COLO829 (cell line): ENCODE results near the gene HSD17B2.
"Not testable (repeated sequence)": the region's sequence is repeated elsewhere in the genome, so short reads cannot be mapped to it uniquely, and the experiment has no call there.

ENCODE experiments used
- DNase-seq: peaks from one replicate; pipeline ENCODE4 v3.0.0; 2012; ENCODE audit warnings: low spot score

Gene HSD17B2, protein sequence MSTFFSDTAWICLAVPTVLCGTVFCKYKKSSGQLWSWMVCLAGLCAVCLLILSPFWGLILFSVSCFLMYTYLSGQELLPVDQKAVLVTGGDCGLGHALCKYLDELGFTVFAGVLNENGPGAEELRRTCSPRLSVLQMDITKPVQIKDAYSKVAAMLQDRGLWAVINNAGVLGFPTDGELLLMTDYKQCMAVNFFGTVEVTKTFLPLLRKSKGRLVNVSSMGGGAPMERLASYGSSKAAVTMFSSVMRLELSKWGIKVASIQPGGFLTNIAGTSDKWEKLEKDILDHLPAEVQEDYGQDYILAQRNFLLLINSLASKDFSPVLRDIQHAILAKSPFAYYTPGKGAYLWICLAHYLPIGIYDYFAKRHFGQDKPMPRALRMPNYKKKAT

DNA sequence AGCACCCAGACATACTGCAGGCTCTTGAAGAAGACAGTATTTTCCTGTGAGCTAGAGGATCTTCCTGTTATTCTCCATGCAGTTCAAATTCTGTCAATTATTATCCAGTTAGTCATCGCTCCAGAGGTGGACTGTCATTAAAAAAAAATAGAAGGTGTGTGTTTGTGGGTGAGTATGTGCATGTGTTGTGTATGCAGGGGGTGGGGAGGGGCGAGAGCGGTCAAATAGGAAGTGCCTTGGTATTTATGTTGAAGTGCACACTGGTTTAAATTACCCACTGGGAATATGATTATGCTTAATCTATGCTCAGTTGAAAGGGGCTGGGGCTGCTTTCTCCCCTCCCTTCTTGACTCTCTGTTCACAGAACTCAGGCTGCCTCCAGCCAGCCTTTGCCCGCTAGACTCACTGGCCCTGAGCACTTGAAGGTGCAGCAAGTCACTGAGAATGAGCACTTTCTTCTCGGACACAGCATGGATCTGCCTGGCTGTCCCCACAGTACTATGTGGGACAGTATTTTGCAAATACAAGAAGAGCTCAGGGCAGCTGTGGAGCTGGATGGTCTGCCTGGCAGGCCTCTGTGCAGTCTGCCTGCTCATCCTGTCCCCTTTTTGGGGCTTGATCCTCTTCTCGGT is at the start of gene HSD17B2:
Gene HSD17B2 (plus strand): TSS at position 273 of the 632 bp plus-strand sequence. CDS start 172 bp downstream, at position 445.
- no peak for DNase-seq

DNA sequence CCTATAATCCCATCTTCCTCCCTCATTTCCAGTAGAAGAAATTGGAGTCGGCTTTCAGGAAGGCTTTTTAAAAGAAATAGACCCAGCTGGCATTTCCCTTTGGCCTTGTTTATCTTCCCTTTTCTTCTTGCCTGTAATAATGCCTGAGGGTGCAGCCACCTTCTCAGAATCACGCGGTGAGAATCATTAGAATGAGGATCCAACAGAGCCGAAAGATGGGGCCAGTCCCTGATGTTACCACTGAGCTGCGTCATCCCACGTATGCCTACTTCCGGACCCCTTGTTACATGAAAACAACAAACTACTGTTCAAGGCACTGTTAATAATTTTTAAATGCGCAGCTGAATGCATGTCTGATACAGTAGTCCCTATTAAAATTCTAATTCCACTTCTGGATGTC is 47.9 kb upstream of the HSD17B2 start:
- peak; percentile 24 for DNase-seq

DNA sequence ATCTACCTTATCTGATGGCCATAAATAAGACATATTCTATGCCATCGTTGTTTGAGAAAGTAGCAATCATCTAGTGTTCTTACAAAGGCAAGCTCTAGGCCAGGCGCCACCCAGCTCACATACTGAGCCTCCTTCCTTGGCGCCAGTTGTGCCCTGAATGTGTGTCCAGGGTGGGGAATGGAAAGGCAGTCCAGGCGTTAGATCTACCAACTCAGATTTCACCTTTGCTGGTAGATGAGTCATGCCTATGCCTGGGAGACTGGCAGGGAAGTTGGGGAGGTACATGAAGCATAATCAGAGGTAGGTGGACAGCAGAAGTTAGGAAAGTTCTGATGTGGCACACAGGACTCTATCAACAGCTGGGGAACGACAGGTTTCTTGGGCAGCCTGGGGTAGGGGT is 47.3 kb upstream of the HSD17B2 start:
- no peak for DNase-seq

DNA sequence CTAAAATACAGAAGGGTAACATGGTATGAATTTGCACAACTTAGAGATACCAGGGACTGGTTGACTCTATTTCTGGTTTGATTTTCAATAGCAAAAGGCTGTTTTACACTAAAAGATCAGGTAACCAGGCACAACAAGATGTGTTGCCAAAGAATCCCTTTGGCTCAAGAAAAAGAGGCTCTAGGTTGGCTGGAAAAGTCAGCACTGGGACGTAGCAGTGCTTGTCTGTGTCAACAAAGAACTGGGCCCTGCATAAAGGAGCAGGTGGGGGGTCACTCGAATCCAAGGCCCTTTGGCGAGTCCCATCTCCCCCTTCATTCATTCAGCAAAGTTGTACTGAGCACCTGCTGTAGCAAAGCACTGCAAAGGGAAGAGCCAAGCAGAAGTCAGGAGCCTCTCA is 42.2 kb upstream of the HSD17B2 start:
- DNase-seq: no peak

DNA sequence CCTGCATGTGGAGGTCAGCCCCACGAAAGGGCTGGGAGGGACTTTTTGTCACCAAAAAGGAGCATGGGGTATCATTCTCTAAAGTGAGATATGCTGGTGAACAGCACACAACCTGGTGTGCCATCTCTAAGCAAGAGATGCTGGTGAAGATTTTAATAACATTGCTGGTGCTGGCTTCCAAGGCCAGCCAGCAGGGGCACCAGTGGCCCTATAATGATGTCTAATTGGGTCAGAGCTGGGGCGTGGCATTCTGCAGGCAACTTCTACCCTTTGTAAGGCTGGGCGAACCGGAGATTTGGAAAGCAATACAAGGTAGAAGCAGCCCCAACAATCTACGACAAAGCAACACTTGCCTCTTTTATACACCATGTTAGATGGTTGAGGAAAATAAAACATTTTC is 40.6 kb upstream of the HSD17B2 start:
- no peak for DNase-seq

DNA sequence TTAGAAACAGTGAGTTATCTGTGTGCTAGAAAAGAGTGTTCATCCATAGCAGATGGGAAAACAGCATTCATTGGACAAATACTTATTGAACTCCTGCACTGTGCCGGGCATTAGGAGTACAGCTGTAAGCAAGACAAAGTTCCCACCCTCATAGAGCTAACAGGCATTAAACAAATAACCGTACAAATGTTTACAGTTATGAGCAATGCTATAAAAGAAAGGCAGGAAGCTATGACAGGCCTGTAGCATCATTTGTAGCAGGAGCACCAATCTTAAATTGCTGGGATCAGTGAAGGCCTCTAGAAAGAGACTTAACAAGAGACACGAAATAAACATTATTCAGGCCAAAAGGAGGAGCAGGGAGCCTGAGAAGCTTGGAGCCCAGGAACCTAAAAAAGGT is 39.4 kb upstream of the HSD17B2 start:
- DNase-seq: no peak

DNA sequence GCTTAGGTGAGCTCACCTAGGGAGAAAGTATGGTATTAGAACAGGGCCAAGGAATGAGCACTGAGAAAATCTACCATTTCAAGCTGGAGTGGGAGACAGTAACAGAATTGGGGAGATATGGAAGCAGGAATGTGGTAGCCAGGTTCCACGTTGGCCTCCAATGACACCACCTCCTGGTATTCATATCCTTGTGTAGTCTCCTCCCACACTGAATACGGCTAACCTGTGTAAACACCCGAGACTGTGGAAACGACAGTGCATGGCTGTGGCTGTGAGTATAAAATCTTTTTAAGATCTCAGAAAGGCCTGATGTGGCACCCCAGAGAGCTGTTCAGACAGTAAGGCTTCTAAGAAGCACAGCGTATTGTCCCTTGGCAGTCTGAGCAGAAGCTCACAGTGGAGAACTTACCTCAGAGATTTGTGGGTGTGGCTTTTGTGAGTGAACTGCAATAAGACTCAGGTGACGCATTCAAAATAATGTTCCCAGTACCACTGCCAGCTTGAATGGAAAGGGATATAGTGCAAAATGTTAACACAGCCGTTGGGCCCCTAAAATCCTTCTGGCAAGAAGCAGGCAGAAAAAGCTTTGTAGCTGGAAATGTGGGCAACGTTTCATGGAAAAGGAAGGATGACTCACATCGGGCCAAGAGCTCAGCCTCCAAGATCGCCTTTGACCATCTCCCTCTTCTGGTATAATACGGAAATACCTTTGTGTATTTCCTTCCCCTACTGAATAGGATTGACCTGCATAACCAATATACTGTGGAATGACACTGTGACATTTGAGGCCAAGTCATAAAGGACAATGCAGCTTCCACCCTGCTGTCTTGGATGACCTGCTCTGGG is 38.2 kb upstream of the HSD17B2 start:
- DNase-seq: peak; percentile 45

DNA sequence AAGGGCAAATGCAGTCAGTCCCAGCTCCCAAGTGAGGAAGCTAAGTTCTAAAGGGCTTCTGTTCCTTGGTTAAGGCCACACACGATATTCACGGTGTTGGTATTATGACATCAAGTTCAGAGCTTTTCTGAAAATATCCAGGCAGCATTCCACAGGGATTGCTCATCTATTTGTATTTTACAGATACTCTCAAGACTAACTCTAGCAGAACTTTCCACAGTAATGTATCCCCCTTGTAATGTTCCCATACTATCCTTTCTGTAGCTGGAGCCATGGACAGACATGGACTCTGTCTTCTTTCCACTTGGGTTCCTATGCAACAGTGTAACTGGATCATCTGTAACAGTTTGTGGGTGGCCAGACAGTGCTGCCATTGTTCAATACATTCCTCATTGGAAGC is 37.3 kb upstream of the HSD17B2 start:
- DNase-seq: peak; percentile 57

DNA sequence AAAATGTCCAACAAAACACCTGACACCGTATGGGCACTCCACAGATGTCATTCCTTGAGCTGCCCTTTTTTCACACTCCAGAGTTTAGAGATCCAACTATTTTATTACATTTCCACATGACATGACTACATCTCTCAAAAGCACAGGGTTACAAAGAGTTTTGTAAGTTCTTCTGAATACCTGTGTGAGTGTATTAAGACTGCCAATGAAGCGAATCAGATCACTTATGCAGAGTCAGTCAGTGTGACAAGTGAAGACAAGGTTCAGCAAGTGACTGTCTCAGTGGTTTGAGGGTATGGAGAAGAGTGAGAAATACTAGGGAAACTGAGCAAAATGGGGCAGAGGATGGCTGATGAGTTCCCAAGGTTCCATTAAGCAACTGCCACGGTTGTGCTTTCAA is 32.2 kb upstream of the HSD17B2 start:
- DNase-seq: no peak

DNA sequence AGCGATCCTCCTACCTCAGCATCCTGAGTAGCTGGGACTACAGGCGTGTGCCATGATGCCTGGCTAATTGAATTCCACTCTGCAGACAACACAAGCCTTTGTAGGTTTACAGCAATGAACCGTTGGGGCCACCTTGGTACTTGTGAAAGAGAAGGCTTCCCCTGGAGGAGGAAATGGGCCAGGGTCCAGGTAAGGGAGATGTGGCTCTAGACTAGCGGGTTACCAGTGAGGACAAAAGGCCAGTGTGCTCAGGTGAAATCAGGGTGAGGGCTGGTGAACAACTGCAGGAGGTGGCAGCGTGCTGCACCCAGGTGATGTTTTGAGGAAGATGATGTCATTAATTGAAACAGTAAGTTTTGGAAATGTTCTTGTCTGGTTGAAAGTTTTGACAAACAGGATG is 30.5 kb upstream of the HSD17B2 start:
- no peak for DNase-seq

DNA sequence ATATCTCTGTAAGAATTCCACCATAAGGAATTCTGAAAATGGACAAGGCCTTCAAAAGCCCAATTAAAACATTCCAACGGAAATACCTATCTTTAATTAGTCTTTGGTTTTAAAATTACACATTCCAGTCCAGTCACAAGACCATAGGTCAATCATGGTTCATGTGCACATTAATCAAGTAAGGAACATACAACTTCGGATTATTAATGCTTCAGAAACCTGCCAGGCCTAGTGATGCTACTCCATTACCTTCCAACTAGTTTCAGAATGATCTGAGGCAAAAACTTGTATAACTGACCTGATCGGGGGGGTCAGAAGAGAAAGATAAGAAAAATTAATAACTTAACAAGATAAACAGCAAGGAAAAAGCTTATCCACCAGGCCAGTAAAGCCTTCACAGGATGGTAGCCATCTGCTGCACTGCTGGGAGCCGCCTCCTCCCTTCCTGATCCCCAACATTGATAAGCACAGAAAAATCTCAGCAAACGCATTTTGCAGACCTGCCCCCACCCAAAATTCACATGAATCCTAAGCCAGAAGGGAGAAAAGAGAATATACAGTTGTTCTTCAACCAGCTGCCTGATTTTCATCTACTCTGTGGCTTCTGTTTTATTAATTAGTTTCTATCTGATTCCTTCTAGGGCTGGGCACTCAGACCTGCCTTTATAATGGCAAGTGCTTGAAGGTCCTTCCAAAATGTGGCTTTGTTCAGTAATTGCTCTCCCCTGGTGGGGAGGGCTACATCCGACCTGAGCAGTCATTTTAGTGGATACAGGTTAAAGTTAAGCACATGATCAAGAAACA is 29.8 kb upstream of the HSD17B2 start:
- no peak for DNase-seq

DNA sequence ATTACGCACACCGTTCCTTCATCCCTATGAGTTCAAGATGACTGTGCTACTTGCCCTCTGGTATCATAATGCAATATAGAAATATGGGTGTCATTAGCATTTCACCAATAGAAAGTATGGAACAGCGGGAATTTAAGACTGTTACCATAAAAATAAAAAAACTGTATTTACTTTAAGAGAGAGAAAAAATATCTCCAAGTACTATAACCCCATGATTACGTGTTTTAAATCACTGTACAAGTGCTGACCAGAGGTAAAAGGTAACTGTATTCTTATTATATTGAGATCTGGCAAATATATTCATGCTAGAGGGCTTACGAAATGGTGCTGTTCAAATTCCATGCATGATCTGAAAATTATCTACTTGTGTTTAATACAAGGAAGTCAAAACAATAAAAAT is 29.0 kb upstream of the HSD17B2 start:
- DNase-seq: no peak

DNA sequence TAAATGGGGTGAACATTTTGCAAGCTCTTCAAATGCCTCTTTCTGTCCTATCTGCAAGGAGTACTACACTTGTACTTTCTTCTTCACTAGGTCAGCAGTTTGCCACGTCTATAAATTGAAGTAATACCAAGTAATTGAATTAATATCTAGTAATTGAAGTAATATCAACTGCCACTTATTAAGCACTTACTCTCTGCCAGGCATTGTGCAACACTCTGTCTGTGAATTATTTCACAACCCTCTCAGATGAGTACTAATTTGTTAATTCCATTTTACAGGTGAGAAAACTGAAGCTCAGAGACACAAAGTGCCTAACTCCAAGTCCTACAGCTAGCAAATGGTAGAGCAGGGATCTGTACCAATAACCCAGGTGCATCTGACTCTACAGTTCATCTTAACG is 27.9 kb upstream of the HSD17B2 start:
- DNase-seq: no peak

DNA sequence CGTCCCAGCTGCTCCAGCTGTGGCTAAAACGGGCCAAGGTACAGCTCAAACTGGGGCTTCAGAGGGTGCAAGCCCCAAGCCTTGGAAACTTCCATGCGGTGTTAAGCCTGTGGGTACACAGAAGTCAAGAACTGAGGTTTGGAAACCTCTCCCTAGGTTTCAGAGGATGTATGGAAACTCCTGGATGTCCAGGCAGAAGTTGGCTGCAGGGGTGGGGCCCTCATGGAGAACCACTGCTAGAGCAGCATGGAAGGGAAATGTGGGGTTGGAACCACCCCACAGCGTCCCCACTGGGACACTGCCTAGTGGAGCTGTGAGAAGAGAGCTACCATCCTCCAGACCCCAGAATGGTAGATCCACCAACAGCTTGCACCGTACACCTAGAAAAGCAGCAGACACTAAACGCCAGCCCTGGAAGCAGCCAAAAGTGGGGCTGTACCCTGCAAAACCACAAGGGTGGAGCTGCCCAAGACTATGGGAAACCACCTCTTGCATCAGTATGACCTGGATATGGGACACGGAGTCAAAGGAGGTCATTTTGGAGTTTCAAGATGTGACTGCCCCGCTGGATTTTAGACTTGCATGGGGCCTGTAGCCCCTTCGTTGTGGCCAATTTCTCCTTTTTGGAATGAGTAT is 26.0 kb upstream of the HSD17B2 start:
- no peak for DNase-seq

DNA sequence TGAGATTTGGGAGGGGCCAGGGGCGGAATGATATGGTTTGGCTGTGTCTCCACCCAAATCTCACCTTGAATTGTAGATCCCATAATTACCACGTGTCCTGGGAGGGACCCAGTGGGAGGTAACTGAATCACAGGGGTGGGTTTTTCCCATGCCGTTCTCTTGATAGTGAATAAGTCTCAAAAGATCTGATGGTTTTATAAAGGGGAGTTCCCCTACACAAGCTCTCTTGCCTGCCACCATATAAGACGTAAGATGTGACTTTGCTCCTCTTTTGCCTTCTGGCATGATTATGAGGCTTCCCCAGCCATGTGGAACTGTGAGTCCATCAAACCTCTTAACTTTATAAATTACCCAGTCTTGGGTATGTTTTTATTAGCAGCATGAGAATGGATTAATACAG is 25.3 kb upstream of the HSD17B2 start:
- DNase-seq: not testable (repeated sequence)

DNA sequence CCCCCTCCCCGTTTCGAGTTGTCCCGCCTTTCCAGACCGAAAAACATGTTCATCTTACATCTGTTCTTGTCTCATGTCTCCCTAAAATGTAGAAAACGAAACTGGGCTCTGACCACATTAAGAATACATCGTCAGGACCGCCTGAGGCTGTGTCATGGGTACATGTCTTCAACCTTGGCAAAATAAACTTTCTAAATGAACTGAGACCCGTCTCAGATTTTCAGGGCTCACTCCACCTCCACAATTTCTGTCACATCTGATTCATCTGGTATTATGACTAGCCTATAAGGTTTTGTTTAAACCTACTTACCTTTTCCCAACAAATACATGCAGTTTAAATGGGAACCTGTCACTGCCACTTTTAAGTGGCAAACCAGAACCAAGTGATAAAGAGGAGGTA is 24.4 kb upstream of the HSD17B2 start:
- DNase-seq: no peak

DNA sequence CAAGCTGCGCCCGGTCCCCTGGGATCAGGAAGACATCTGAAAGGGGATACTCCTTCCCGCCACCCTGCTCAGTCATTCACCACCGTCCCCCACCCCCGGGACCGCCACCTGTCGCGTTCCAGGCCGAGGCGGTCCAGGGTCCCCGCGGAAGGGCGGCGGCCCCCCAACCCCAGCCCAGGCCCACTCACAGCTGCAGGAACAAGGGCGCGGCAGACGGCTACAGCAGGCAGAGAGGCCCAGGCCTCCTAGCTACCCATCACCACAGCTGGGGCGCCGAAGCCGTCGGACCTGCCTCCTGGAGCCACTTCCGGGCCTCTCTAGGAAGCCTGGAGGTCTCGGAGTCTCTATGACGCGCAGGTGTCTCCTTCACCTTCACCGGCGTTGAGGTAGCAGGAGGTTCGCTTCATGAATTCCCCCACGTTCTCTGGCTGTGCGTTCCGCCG is 23.8 kb upstream of the HSD17B2 start, which contains the start of gene SDR42E1:
Gene SDR42E1 (minus strand): TSS at position 272 of the 443 bp plus-strand sequence. CDS start 10,612 bp downstream, outside the sequence.
- no peak for DNase-seq

DNA sequence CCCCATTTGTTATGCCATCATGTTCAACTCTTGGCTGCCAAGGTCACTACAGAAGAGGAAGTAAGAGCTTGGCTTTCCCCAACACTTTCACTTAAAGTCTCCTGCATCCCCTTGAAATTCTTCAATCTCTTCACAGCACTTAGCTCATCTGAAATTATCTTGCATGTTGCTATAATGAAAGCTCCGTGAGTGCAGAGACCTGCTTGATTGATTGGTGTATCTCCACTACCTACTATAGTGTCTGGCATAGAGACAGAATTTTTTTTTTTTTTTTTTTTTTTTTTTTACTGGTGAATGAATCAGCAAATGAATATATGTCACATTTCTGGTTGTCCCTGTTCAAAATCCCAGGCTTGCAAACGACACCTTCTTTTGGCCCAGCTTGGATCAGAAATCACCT is 21.9 kb upstream of the HSD17B2 start:
- no peak for DNase-seq

DNA sequence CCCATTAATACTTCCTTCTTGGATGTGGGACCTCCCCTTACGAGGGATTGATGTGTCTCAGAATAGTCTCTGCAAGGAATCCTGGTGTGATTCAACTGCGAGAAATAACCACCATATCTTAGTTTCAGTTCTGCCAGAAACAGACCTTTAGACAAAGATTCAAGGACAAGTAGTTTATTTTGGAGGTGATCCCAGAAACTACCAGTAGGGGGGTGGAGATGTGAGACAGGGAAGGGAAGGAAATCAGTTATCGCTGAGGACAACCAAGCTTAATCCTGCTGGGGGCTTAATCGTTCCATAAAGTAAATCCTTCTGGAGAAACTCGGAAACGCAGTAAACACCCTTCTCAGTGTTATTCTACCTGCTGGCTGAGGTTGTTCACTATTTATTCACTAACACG is 18.8 kb upstream of the HSD17B2 start:
- no peak for DNase-seq

DNA sequence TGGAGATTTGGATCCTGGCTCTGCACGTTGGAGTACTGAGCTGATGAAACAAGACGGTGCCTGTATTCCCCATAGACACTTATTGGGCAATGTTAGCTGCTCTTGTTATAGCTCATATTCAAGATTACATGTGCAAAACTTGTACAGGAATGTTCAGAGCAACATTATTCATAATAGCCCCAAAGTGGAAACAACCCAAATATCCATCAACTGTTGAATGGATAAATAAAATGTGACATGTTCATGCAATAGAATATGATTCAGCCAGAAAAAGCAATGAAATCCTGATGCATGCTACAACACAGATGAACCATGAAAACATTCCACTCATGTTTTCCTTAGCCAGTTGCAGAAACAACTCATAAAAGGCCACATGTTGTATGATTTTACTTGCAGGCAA is 18.1 kb upstream of the HSD17B2 start:
- no peak for DNase-seq

DNA sequence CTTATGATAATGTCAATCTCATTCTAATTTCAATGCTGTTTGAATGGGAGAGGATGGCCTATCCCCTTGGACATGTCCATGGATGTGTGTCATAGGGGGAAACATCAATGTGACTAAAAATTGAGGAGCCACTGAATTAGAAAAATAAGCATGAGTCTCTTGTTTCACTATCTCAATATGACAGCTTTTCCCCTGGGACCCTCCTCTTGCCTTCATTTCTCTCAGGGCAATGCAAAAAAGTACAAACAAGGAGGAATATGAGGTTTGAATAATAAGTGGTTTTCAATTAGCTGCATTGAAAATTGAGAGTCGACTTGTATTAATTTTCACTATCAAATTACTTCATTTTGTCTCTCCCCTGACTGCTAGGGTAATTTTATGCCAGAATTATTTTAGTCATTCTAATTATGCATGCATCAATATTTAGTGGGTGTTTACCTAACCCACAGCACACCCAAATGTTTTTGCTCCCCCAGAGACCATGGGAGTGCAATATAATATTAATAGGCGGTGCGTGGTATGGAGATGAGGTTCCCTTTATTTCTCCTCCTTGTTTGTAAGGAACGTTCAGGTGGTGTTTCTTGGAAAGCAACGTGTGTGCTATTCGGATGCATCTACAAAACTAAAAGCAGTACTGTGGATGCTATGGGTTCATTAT is 17.0 kb upstream of the HSD17B2 start:
- no peak for DNase-seq
